GM18951 (cell line): ENCODE data around the gene OGFOD3.

ENCODE experiments used
- POLR2A ChIP-seq: IDR thresholded peaks from 4 replicates; pipeline ENCODE4 v1.6.1; 2011; ENCODE audit warnings: mild to moderate bottlenecking; ENCODE audit not compliant: insufficient read length, insufficient read depth; ENCODE audit errors: extremely low read depth
- in situ Hi-C: fragments of 300-500 bp; cut with MboI; formaldehyde crosslinking; loops from one replicate; pipeline ENCODE4 v1.12.0; 2022; ENCODE audit warnings: low sequenced_read_pairs, mixed read lengths, inconsistent platforms; ENCODE audit not compliant: unreplicated experiment

OGFOD3 gene

GRCh38 chr17:82371333-82372248 is 46.8 kb downstream of the OGFOD3 start, which contains the start of gene UTS2R:
UTS2R (plus strand) TSS chr17:82371765; CDS start chr17:82374325, 2,560 bp downstream.
- TF ChIP-seq POLR2A = no peak
- in situ Hi-C loops = no loop called here

- TF ChIP-seq POLR2A = no peak
- in situ Hi-C loops = no loop called here
These were observed 47.7 kb downstream of the OGFOD3 start for GRCh38 chr17:82370471-82371332.

- TF ChIP-seq POLR2A = no peak
- in situ Hi-C loops = no loop called here
These were observed 49.2 kb downstream of the OGFOD3 start for GRCh38 chr17:82369211-82369610.

GRCh38 chr17:82367724-82368524 is 50.5 kb downstream of the OGFOD3 start:
- in situ Hi-C loops = no loop called here
- no peak for TF ChIP-seq POLR2A

- TF ChIP-seq POLR2A = no peak
- in situ Hi-C loops = no loop called here
These were observed 51.6 kb downstream of the OGFOD3 start for GRCh38 chr17:82366749-82367148.

- TF ChIP-seq POLR2A = no peak
- in situ Hi-C loops = no loop called here
These were observed 52.6 kb downstream of the OGFOD3 start for GRCh38 chr17:82365606-82366295.

- in situ Hi-C loops = no loop called here
- TF ChIP-seq POLR2A = no peak
These were observed 56.3 kb downstream of the OGFOD3 start for GRCh38 chr17:82361885-82362633.

- in situ Hi-C loops = loop anchor here (5.0 kb wide), 1 partner anchor 48 kb away; no protein-coding TSS in a partner anchor
These were observed 58.8 kb downstream of the OGFOD3 start for GRCh38 chr17:82359451-82360074.

GRCh38 chr17:82358465-82359350 is 59.7 kb downstream of the OGFOD3 start, which contains the start of gene TEX19:
TEX19 (plus strand) TSS chr17:82359247; CDS start chr17:82362151, 2,904 bp downstream.
- in situ Hi-C loops = loop anchor here (5.0 kb wide), 1 partner anchor 49 kb away; no protein-coding TSS in a partner anchor
- TF ChIP-seq POLR2A = peak; percentile 27

GRCh38 chr17:82357394-82357793 is 61.0 kb downstream of the OGFOD3 start:
- in situ Hi-C loops = loop anchor here (5.0 kb wide), 1 partner anchor 50 kb away; no protein-coding TSS in a partner anchor

More at GRCh38 chr17:82357394-82357793, 61.0 kb downstream of the OGFOD3 start:
- TF ChIP-seq POLR2A = no peak
